ENCODE measurements around the gene AAK1. TPM values are rescaled to one million over a fixed set of nuclear protein-coding genes. Genes with fewer than 3 reads are reported as not detected.

Gene AAK1
- polyA plus RNA-seq, 1 of the 3 experiments (the other 2 are of a cell fraction): 13.4 TPM

DNA sequence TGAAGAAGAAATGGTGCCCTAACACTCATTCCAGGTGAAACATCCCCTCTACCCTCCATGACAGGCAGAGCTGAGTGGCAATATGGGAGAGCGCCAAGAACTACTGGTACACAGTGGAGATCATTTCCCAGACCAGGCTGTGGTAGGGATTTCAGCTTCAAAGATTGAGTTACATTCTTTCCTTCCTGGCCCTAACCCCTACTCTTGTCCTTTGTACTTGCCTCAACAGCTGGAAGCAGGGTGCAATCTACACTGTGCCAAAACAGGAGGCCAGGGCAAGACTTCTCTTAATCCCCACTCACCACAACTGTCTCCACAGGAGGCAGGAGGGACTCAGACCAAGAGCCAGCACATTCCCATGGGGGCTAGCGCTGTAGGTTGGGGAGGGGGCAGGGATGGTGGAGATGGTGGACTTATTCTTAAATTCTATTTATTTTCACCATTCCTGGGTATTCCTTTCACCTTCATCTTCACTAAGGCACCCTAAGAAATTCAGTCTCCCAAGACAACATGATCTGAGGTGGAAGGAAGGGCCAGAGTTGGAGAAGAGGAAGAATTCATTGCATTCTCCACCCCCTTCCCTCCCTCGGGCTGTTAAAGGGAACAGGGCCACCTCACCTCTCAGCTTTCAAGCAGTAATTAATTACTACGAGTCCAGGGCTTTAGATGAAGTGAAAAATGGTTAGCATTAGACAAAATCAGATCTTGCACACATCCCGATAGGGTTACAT, 65.9 kb downstream of the AAK1 start:
- H3K4me3 ChIP-seq (ENCODE audit: low read depth in 2 of 2, low read length in 1 of 2): no peak overlapping the region
- H3K4me1 ChIP-seq (ENCODE audit: control insufficient read depth in 1 of 2, insufficient read depth in 2 of 2, low read depth in 1 of 2, low read length in 1 of 2): peaks cover 14 to 16% of the 10 kb centered on the region in 2 experiments; a peak in 2 of 4 replicates
- CTCF ChIA-PET: interaction anchor here (5.9 kb wide), 1 partner anchor 12 kb away, joined by 30 read pairs; no protein-coding TSS in a partner anchor
- H3K9ac ChIP-seq: no peak overlapping the region
- no peak overlapping the region for H3K27ac ChIP-seq (ENCODE audit: low read depth in 2 of 2, low read length in 1 of 2)
- peaks cover 49% of the 10 kb centered on the region for H4K20me1 ChIP-seq (ENCODE audit: insufficient read depth)
- POLR2A ChIA-PET: no interaction called here
- no peak overlapping the region for H2AFZ ChIP-seq (ENCODE audit: low read depth)
- no peaks in the 10 kb centered on the region for H3K9me3 ChIP-seq
- no peaks in the 10 kb centered on the region for H3K27me3 ChIP-seq (ENCODE audit: insufficient read depth)
- 90% methylated on average over 5 of the region's 5 CpGs for WGBS (ENCODE audit: low lambda C conversion rate)
- no peak for TF ChIP-seq YY1 (IDR thresholded peaks at IDR 0.05; ENCODE audit: low read depth)
- TF ChIP-seq, protein P1, sequence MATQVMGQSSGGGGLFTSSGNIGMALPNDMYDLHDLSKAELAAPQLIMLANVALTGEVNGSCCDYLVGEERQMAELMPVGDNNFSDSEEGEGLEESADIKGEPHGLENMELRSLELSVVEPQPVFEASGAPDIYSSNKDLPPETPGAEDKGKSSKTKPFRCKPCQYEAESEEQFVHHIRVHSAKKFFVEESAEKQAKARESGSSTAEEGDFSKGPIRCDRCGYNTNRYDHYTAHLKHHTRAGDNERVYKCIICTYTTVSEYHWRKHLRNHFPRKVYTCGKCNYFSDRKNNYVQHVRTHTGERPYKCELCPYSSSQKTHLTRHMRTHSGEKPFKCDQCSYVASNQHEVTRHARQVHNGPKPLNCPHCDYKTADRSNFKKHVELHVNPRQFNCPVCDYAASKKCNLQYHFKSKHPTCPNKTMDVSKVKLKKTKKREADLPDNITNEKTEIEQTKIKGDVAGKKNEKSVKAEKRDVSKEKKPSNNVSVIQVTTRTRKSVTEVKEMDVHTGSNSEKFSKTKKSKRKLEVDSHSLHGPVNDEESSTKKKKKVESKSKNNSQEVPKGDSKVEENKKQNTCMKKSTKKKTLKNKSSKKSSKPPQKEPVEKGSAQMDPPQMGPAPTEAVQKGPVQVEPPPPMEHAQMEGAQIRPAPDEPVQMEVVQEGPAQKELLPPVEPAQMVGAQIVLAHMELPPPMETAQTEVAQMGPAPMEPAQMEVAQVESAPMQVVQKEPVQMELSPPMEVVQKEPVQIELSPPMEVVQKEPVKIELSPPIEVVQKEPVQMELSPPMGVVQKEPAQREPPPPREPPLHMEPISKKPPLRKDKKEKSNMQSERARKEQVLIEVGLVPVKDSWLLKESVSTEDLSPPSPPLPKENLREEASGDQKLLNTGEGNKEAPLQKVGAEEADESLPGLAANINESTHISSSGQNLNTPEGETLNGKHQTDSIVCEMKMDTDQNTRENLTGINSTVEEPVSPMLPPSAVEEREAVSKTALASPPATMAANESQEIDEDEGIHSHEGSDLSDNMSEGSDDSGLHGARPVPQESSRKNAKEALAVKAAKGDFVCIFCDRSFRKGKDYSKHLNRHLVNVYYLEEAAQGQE (IDR thresholded peaks at IDR 0.05; ENCODE audit: low read depth, low read length): no peak
- TF ChIP-seq, protein P2, sequence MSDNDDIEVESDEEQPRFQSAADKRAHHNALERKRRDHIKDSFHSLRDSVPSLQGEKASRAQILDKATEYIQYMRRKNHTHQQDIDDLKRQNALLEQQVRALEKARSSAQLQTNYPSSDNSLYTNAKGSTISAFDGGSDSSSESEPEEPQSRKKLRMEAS (IDR thresholded peaks at IDR 0.05; ENCODE audit: low read depth): no peak
- no peak for TF ChIP-seq EZH2phosphoT487 (IDR thresholded peaks at IDR 0.05; ENCODE audit: borderline replicate concordance, low read depth)
- TF ChIP-seq, protein P3, sequence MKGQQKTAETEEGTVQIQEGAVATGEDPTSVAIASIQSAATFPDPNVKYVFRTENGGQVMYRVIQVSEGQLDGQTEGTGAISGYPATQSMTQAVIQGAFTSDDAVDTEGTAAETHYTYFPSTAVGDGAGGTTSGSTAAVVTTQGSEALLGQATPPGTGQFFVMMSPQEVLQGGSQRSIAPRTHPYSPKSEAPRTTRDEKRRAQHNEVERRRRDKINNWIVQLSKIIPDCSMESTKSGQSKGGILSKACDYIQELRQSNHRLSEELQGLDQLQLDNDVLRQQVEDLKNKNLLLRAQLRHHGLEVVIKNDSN (IDR thresholded peaks at IDR 0.05; ENCODE audit: borderline replicate concordance, low read depth): no peak
- no peaks in the 10 kb centered on the region for H3K36me3 ChIP-seq (replicated peaks in 1 of 2; ENCODE audit: control insufficient read depth in 1 of 2, insufficient read depth in 2 of 2, low read length in 1 of 2)
- H3F3A ChIP-seq (replicated peaks; ENCODE audit: insufficient read depth): peaks cover 28% of the 10 kb centered on the region
- H3K4me2 ChIP-seq: no peak overlapping the region
- no peak for DNase-seq
- H3K79me2 ChIP-seq (ENCODE audit: insufficient read depth): peaks cover 84% of the 10 kb centered on the region
- no peaks in the 10 kb centered on the region for H3K9me2 ChIP-seq

DNA sequence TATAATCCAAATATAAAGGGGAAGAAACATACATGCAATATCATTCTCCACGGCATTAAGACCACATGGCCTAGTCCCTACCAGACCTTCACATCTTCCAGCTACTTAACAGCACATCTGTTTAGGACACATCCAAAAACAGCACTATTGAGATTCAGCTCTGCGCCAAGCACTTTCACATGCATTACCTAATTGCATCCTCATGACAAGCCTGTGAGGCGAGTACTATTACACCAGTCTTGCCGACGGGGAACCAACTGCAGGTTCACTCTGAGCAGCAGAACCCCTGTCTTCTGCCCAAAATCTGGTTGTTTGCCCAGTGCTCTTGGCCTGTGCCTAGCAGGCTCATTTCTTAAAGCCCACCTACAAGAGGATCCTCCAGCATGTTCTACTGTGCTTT, 66.7 kb downstream of the AAK1 start:
- H3K27ac ChIP-seq (ENCODE audit: low read depth in 2 of 2, low read length in 1 of 2): no peak overlapping the region
- no peaks in the 10 kb centered on the region for H3K27me3 ChIP-seq (ENCODE audit: insufficient read depth)
- WGBS (ENCODE audit: low lambda C conversion rate): 99% methylated on average over 5 of the region's 5 CpGs
- H3K36me3 ChIP-seq (replicated peaks in 1 of 2; ENCODE audit: control insufficient read depth in 1 of 2, insufficient read depth in 2 of 2, low read length in 1 of 2): no peaks in the 10 kb centered on the region
- no peaks in the 10 kb centered on the region for H3K9me2 ChIP-seq
- H3K4me2 ChIP-seq: no peak overlapping the region
- TF ChIP-seq, protein P4, sequence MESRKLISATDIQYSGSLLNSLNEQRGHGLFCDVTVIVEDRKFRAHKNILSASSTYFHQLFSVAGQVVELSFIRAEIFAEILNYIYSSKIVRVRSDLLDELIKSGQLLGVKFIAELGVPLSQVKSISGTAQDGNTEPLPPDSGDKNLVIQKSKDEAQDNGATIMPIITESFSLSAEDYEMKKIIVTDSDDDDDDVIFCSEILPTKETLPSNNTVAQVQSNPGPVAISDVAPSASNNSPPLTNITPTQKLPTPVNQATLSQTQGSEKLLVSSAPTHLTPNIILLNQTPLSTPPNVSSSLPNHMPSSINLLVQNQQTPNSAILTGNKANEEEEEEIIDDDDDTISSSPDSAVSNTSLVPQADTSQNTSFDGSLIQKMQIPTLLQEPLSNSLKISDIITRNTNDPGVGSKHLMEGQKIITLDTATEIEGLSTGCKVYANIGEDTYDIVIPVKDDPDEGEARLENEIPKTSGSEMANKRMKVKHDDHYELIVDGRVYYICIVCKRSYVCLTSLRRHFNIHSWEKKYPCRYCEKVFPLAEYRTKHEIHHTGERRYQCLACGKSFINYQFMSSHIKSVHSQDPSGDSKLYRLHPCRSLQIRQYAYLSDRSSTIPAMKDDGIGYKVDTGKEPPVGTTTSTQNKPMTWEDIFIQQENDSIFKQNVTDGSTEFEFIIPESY (IDR thresholded peaks at IDR 0.05; ENCODE audit: borderline replicate concordance, low read depth): no peak
- TF ChIP-seq SMC3 (IDR thresholded peaks at IDR 0.05; ENCODE audit: low read depth, low read length) (no peak), NRF1 (IDR thresholded peaks at IDR 0.05; ENCODE audit: low read depth, low read length) (no peak), CHD2 (IDR thresholded peaks at IDR 0.05; ENCODE audit: low read length, partially characterized antibody) (no peak), JUND (IDR thresholded peaks at IDR 0.05) (no peak), MXI1 (IDR thresholded peaks at IDR 0.05; ENCODE audit: low read depth, low read length) (no peak), RCOR1 (IDR thresholded peaks at IDR 0.05; ENCODE audit: low read length) (no peak), YY1 (IDR thresholded peaks at IDR 0.05; ENCODE audit: low read depth) (no peak), RAD21 (IDR thresholded peaks at IDR 0.05; ENCODE audit: low read length) (no peak), EP300 (IDR thresholded peaks at IDR 0.05; ENCODE audit: borderline replicate concordance in 1 of 2, low read depth in 1 of 2, low read length in 1 of 2) (no peak), TEAD4 (IDR thresholded peaks at IDR 0.05; ENCODE audit: borderline replicate concordance, insufficient read depth) (no peak), TAF1 (IDR thresholded peaks at IDR 0.05; ENCODE audit: borderline replicate concordance, low read depth, low read length) (no peak), FOXM1 (IDR thresholded peaks at IDR 0.05; ENCODE audit: low read depth) (no peak), FOSL2 (IDR thresholded peaks at IDR 0.05; ENCODE audit: borderline replicate concordance, low read depth) (no peak), GATA2 (CRISPR knock-in tag; IDR thresholded peaks at IDR 0.05) (no peak), EZH2phosphoT487 (IDR thresholded peaks at IDR 0.05; ENCODE audit: borderline replicate concordance, low read depth) (no peak), GABPA (IDR thresholded peaks at IDR 0.05; ENCODE audit: low read depth) (no peak)
- POLR2A ChIA-PET: no interaction called here
- no peak overlapping the region for H2AFZ ChIP-seq (ENCODE audit: low read depth)
- H4K20me1 ChIP-seq (ENCODE audit: insufficient read depth): peaks cover 48% of the 10 kb centered on the region
- H3F3A ChIP-seq (replicated peaks; ENCODE audit: insufficient read depth): peaks cover 22% of the 10 kb centered on the region
- DNase-seq: no peak
- H3K9ac ChIP-seq: no peak overlapping the region
- H3K9me3 ChIP-seq: no peaks in the 10 kb centered on the region
- H3K4me3 ChIP-seq (ENCODE audit: low read depth in 2 of 2, low read length in 1 of 2): no peak overlapping the region
- peaks cover 84% of the 10 kb centered on the region for H3K79me2 ChIP-seq (ENCODE audit: insufficient read depth)
- peaks cover 12 to 13% of the 10 kb centered on the region in 2 experiments; a peak in 2 of 4 replicates for H3K4me1 ChIP-seq (ENCODE audit: control insufficient read depth in 1 of 2, insufficient read depth in 2 of 2, low read depth in 1 of 2, low read length in 1 of 2)
- CTCF ChIA-PET: interaction anchor here (0.8 to 5.9 kb wide), 2 partner anchors 11 to 37 kb away, joined by 3 to 30 read pairs; no protein-coding TSS in a partner anchor
